GM18868 (cell line): ENCODE results near the gene ATP9B.

ENCODE experiments used
- ATAC-seq: cut with Tn5 transposase; IDR thresholded peaks from one replicate; pipeline ENCODE4 v1.9.1; 2021; ENCODE audit warnings: mild to moderate bottlenecking, moderate library complexity; ENCODE audit not compliant: unreplicated experiment

ATP9B gene

GRCh38 chr18:79403723-79404566, 334.8 kb downstream of the ATP9B start:
- ATAC-seq = no peak

- ATAC-seq = no peak
These were observed 335.3 kb downstream of the ATP9B start for GRCh38 chr18:79404567-79404910.

GRCh38 chr18:79405019-79405780, 336.0 kb downstream of the ATP9B start:
- peak; percentile 0 for ATAC-seq

GRCh38 chr18:79405781-79406575, 336.8 kb downstream of the ATP9B start:
- ATAC-seq = peak; percentile 72

GRCh38 chr18:79406708-79407107, 337.5 kb downstream of the ATP9B start:
- no peak for ATAC-seq

- ATAC-seq = no peak
These were observed 340.1 kb downstream of the ATP9B start for GRCh38 chr18:79409313-79409712.

- ATAC-seq = no peak
These were observed 341.0 kb downstream of the ATP9B start for GRCh38 chr18:79410171-79410641.

GRCh38 chr18:79410731-79411613, 341.8 kb downstream of the ATP9B start:
- no peak for ATAC-seq

GRCh38 chr18:79411614-79412526, 342.7 kb downstream of the ATP9B start:
- ATAC-seq = no peak

- no peak for ATAC-seq
These were observed 343.8 kb downstream of the ATP9B start for GRCh38 chr18:79413025-79413424.

- no peak for ATAC-seq
These were observed 344.2 kb downstream of the ATP9B start for GRCh38 chr18:79413426-79413825.

GRCh38 chr18:79413901-79414300, 344.7 kb downstream of the ATP9B start:
- no peak for ATAC-seq

GRCh38 chr18:79416022-79416676, 347.0 kb downstream of the ATP9B start:
- no peak for ATAC-seq

- ATAC-seq = no peak
These were observed 347.5 kb downstream of the ATP9B start for GRCh38 chr18:79416677-79417052.

GRCh38 chr18:79418236-79418635, 349.0 kb downstream of the ATP9B start:
- no peak for ATAC-seq

- ATAC-seq = no peak
These were observed 349.4 kb downstream of the ATP9B start for GRCh38 chr18:79418642-79419041.

GRCh38 chr18:79420033-79420745, 351.0 kb downstream of the ATP9B start:
- no peak for ATAC-seq

- ATAC-seq = no peak
These were observed 352.2 kb downstream of the ATP9B start for GRCh38 chr18:79421275-79421857.
